ENCODE data around the gene NOP9. TPM values are rescaled to one million over a fixed set of nuclear protein-coding genes. Genes with fewer than 3 reads are reported as not detected.

The NOP9 gene
- total RNA-seq, 4 donors from 2014 or later: 14.5 to 30.0 (median 22.4) TPM

DNA sequence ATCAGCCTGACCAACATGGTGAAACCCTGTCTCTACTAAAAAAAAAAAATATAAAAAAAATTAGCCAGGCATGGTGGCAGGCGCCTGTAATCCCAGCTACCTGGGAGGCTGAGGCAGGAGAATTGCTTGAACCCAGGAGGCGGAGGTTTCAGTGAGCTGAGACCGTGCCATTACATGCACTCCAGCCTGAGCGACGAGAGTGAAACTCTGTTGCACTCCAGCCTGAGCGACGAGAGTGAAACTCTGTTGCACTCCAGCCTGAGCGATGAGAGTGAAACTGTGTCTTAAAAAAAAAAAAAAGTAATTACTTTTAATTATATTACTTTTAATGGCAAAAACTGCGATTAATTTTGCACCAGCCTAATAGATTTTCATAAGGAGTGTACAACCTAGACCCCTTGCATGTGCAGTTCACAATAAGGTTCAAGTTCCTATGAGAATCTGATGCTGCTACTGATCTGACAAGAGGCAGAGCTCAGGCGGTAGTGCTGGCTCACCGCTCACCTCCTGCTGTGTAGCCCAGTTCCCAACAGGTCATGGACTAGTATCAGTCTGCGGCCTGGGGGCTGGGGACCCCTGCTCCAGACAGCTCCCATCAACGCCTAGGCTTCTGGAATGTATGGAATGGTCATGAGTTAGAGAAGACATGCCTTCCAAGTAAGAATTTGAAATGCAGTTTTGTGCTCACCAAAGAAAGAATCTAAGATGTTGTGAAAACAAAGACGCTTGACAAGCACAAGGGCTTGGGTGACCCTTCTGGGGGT, 21.7 kb downstream of the NOP9 start:
- no peak overlapping the region for H3K27ac ChIP-seq
- peaks cover 0 to 5% (median 0%) of the 10 kb centered on the region in 4 donors for H3K4me1 ChIP-seq
- no peak overlapping the region for H3K4me3 ChIP-seq
- no peak for TF ChIP-seq POLR2A (IDR thresholded peaks at IDR 0.05)
- TF ChIP-seq, protein P1, sequence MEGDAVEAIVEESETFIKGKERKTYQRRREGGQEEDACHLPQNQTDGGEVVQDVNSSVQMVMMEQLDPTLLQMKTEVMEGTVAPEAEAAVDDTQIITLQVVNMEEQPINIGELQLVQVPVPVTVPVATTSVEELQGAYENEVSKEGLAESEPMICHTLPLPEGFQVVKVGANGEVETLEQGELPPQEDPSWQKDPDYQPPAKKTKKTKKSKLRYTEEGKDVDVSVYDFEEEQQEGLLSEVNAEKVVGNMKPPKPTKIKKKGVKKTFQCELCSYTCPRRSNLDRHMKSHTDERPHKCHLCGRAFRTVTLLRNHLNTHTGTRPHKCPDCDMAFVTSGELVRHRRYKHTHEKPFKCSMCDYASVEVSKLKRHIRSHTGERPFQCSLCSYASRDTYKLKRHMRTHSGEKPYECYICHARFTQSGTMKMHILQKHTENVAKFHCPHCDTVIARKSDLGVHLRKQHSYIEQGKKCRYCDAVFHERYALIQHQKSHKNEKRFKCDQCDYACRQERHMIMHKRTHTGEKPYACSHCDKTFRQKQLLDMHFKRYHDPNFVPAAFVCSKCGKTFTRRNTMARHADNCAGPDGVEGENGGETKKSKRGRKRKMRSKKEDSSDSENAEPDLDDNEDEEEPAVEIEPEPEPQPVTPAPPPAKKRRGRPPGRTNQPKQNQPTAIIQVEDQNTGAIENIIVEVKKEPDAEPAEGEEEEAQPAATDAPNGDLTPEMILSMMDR (IDR thresholded peaks at IDR 0.05): no peak
- no peaks in the 10 kb centered on the region for H3K9me3 ChIP-seq
- no peaks in the 10 kb centered on the region for H3K27me3 ChIP-seq
- no peak for DNase-seq
- no peaks in the 10 kb centered on the region for H3K36me3 ChIP-seq

DNA sequence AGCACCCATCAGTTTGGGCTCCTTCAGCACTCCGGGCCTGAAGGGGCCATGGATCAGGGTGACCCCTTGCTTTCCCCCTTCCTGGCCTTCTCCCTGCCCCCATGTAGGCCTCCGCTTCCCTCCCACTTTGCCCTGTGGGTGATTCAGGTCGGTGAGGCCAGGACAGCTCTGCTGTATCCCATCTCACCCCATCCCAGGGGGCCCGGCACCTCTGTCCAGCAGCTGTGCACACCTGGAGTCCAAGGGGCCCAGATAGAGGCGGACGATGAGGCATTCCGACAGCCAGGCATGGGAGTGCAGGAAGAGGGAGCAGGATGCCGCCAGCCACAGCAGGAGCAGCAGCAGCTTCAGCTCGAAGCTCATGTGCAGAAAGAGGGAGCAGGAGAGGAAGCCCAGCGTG, 23.0 kb downstream of the NOP9 start:
- Histone ChIP-seq H3K36me3 (no peaks in the 10 kb centered on the region), H3K9me3 (no peaks in the 10 kb centered on the region), H3K4me3 (no peak overlapping the region), H3K27me3 (no peaks in the 10 kb centered on the region), H3K4me1 (no peaks in the 10 kb centered on the region), H3K27ac (no peak overlapping the region)
- TF ChIP-seq POLR2A (IDR thresholded peaks at IDR 0.05): no peak
- TF ChIP-seq, protein P1 (IDR thresholded peaks at IDR 0.05): no peak
- no peak for DNase-seq

DNA sequence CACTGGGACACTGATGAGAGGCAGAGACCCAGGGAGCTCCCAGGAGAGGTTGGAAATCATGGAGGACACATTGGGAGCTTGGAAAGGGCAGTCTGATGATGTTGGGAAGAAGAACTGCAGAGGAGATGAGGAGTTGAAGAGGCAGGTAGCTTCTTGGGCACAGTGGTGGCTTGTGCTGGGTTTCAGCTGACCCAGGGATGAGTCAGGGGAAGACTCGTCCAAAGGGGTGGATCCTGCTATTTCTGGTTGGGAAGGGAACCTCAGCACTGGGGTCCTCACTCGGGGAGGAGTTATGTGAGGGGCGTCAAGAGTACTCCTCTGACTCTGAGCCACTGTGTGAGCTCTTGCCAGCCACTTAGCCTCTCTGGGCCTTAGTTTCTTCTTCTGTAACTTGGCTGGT, 23.7 kb downstream of the NOP9 start:
- no peak for DNase-seq

DNA sequence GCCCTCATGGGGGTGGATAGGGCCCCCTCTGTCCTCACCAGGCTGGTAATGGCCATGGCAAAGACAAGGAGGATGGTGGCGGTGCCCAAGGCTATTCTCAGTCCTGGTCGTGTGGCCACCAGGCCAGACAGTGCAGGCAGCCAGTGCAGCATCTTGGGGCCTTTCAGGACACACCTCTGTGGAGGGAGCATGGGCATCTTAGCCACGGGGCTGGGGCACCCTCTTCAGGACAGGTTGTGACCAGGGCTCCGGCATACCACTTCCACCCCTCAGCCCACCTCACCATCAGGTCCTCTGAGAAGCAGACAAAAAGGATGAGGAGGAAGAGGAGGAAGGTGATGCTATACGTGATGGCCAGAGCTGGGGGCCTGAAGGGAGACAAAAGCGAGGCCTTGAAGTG, 24.4 kb downstream of the NOP9 start:
- Histone ChIP-seq H3K4me3 (no peak overlapping the region), H3K36me3 (no peaks in the 10 kb centered on the region), H3K27ac (no peak overlapping the region), H3K4me1 (no peaks in the 10 kb centered on the region), H3K9me3 (no peaks in the 10 kb centered on the region), H3K27me3 (no peaks in the 10 kb centered on the region)
- no peak for DNase-seq
- TF ChIP-seq POLR2A (IDR thresholded peaks at IDR 0.05): no peak
- TF ChIP-seq, protein P1 (IDR thresholded peaks at IDR 0.05): no peak

More for the DNA sequence above, 23.7 kb downstream of the NOP9 start:
- H3K4me3 ChIP-seq: no peak overlapping the region
- H3K4me1 ChIP-seq: no peaks in the 10 kb centered on the region
- TF ChIP-seq, protein P1 (IDR thresholded peaks at IDR 0.05): no peak
- TF ChIP-seq POLR2A (IDR thresholded peaks at IDR 0.05): no peak
- H3K9me3 ChIP-seq: no peaks in the 10 kb centered on the region
- H3K27ac ChIP-seq: no peak overlapping the region
- no peaks in the 10 kb centered on the region for H3K27me3 ChIP-seq
- no peaks in the 10 kb centered on the region for H3K36me3 ChIP-seq

DNA sequence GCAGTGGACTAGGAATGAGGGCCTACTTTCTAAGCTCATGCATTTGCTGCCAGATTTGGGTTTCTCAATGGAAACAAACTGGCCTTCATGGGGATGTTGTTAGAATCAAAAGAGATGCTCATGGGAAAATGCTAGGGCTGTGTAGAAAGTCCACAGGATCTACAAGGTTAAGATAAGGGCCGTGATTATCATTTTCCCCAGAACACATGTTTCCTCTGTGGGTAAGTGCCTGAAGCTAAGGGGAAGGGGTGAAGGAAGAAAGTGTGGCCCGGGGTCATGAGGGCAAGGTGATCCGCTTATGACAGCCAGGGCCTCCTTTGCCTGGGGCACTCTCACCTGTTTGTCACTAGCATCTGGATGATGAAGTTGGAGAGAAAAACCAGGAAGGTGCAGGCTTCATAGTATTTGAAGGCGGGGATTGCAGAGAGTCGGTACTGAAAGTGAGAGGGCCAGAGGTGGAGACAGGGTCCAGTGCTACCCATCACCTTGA, 25.4 kb downstream of the NOP9 start:
- Histone ChIP-seq H3K9me3 (no peaks in the 10 kb centered on the region), H3K4me1 (no peaks in the 10 kb centered on the region), H3K4me3 (no peak overlapping the region), H3K27ac (no peak overlapping the region), H3K36me3 (no peaks in the 10 kb centered on the region), H3K27me3 (no peaks in the 10 kb centered on the region)
- no peak for DNase-seq
- TF ChIP-seq POLR2A (IDR thresholded peaks at IDR 0.05): no peak
- TF ChIP-seq, protein P1 (IDR thresholded peaks at IDR 0.05): no peak
